Measurements from ENCODE around the gene PLCXD1. TPM values are rescaled to one million over a fixed set of nuclear protein-coding genes. Genes with fewer than 3 reads are reported as not detected.

PLCXD1 gene
- total and polyA plus RNA-seq, 4 donors: 2.6 to 25.7 (median 12.8) TPM

DNA sequence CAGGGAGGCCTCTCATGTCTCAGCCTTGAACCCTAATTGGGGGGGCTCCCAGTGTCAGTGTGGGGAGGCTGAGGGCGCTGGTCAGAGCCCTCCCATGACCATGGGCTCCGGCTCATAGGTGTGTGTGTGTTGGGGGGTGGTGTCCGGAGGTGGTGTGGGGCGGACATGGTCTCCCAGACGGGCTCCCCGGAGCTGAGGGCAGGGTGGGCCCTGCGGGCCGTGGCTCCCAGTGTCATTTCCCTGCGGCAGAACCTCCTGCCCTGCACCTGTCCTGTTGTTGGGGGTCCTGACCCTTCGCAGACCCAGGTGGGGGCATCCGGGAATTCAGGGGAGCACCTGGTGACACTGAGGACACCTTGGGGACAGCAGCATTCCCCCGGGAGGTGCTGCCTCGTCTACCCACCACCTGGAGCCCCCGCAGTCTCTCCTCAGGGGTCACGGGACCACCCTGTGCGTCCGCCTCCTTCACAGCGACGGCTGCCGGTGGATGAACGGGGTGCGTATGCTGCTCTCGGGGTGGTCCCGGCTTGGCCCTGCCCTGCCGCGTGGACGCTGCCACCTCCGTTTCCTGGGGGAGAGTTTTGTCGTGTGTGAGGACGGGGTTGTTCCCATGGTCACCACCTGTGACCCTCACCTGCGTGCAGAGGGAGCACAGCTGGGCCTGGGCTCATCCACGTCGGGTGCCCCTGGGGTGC is 51.9 kb downstream of the PLCXD1 start:
- TF ChIP-seq, protein P1, sequence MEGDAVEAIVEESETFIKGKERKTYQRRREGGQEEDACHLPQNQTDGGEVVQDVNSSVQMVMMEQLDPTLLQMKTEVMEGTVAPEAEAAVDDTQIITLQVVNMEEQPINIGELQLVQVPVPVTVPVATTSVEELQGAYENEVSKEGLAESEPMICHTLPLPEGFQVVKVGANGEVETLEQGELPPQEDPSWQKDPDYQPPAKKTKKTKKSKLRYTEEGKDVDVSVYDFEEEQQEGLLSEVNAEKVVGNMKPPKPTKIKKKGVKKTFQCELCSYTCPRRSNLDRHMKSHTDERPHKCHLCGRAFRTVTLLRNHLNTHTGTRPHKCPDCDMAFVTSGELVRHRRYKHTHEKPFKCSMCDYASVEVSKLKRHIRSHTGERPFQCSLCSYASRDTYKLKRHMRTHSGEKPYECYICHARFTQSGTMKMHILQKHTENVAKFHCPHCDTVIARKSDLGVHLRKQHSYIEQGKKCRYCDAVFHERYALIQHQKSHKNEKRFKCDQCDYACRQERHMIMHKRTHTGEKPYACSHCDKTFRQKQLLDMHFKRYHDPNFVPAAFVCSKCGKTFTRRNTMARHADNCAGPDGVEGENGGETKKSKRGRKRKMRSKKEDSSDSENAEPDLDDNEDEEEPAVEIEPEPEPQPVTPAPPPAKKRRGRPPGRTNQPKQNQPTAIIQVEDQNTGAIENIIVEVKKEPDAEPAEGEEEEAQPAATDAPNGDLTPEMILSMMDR (IDR thresholded peaks at IDR 0.05; ENCODE audit: low read depth, low read length, missing input control): no peak
- TF ChIP-seq YY1 (IDR thresholded peaks at IDR 0.05) (no peak), TAF1 (conservative IDR thresholded peaks at IDR 0.05) (no peak), EGR1 (IDR thresholded peaks at IDR 0.05; ENCODE audit: low read depth in 2 of 2) (no peak), HNF4G (IDR thresholded peaks at IDR 0.05) (no peak), GABPA (IDR thresholded peaks at IDR 0.05 in 1 of 2, conservative IDR thresholded peaks at IDR 0.05 in 1 of 2) (no peak)
- 96% methylated on average over 33 of the region's 33 CpGs for WGBS
- DNase-seq (ENCODE audit: low spot score): no peak

GRCh38 chrX:333611-334311 is 52.6 kb downstream of the PLCXD1 start:
- WGBS: 94% methylated on average over 51 of the region's 51 CpGs
- no peak overlapping the region for H3K27ac ChIP-seq (ENCODE audit: low read depth in 1 of 2, low read length in 2 of 2)

More for the DNA sequence above, 51.9 kb downstream of the PLCXD1 start:
- Histone ChIP-seq H3K4me3 (ENCODE audit: low read depth in 1 of 3, low read length in 3 of 3) (no peak overlapping the region), H3K4me1 (ENCODE audit: control insufficient read depth in 4 of 4, insufficient read depth in 4 of 4, low read length in 3 of 4) (peaks cover 0 to 7% (median 2%) of the 10 kb centered on the region in 4 donors), H3K36me3 (ENCODE audit: control insufficient read depth in 4 of 4, insufficient read depth in 3 of 4, low read depth in 1 of 4, low read length in 3 of 4) (peaks cover 0 to 7% (median 1%) of the 10 kb centered on the region in 4 donors), H3K27ac (ENCODE audit: low read depth in 1 of 2, low read length in 2 of 2) (no peak overlapping the region), H3K9ac (ENCODE audit: low read depth in 1 of 2, low read length in 2 of 2) (no peak overlapping the region), H3K27me3 (ENCODE audit: control insufficient read depth in 4 of 4, insufficient read depth in 4 of 4, low read length in 3 of 4) (peaks cover 0 to 2% (median 0%) of the 10 kb centered on the region in 4 donors), H3K9me3 (ENCODE audit: control insufficient read depth in 4 of 4, low read length in 3 of 4) (no peaks in the 10 kb centered on the region)

More at GRCh38 chrX:333611-334311, 52.6 kb downstream of the PLCXD1 start:
- Histone ChIP-seq H3K9me3 (ENCODE audit: control insufficient read depth in 4 of 4, low read length in 3 of 4) (no peaks in the 10 kb centered on the region), H3K9ac (ENCODE audit: low read depth in 1 of 2, low read length in 2 of 2) (no peak overlapping the region), H3K27me3 (ENCODE audit: control insufficient read depth in 4 of 4, insufficient read depth in 4 of 4, low read length in 3 of 4) (peaks cover 0 to 2% (median 0%) of the 10 kb centered on the region in 4 donors), H3K4me1 (ENCODE audit: control insufficient read depth in 4 of 4, insufficient read depth in 4 of 4, low read length in 3 of 4) (peaks cover 0 to 7% (median 2%) of the 10 kb centered on the region in 4 donors), H3K36me3 (ENCODE audit: control insufficient read depth in 4 of 4, insufficient read depth in 3 of 4, low read depth in 1 of 4, low read length in 3 of 4) (peaks cover 0 to 7% (median 2%) of the 10 kb centered on the region in 4 donors), H3K4me3 (ENCODE audit: low read depth in 1 of 3, low read length in 3 of 3) (no peak overlapping the region)
- DNase-seq (ENCODE audit: low spot score): no peak
- TF ChIP-seq JUND (IDR thresholded peaks at IDR 0.05) (no peak), HNF4A (conservative IDR thresholded peaks at IDR 0.05) (no peak), MAX (IDR thresholded peaks at IDR 0.05) (no peak), TAF1 (conservative IDR thresholded peaks at IDR 0.05) (no peak), SP1 (IDR thresholded peaks at IDR 0.05) (no peak), ZBTB33 (IDR thresholded peaks at IDR 0.05) (no peak), NR2F2 (IDR thresholded peaks at IDR 0.05) (no peak), RAD21 (IDR thresholded peaks at IDR 0.05) (no peak), YY1 (IDR thresholded peaks at IDR 0.05) (no peak), EGR1 (IDR thresholded peaks at IDR 0.05; ENCODE audit: low read depth in 2 of 2) (no peak), ATF3 (IDR thresholded peaks at IDR 0.05) (no peak), FOXA2 (IDR thresholded peaks at IDR 0.05) (no peak), RXRA (IDR thresholded peaks at IDR 0.05) (no peak)
- TF ChIP-seq, protein P1 (IDR thresholded peaks at IDR 0.05; ENCODE audit: low read depth, low read length, missing input control): no peak

All from liver (tissue), 9 donors.